KMS-11 (cell line): ENCODE measurements around the gene INSYN2B.

Source experiments
- H2AFZ ChIP-seq: fragments of 200-600 bp; sonication (generic); 2 replicates; pipeline ENCODE4 v1.6.1; 2016; ENCODE audit warnings: antibody characterized with exemption, mixed run types, low read depth
- H3K27ac ChIP-seq: fragments of 200-600 bp; sonication (generic); 2 replicates; pipeline ENCODE4 v1.6.1; 2016; ENCODE audit warnings: mild to moderate bottlenecking, mixed run types
- H3K27me3 ChIP-seq: fragments of 200-600 bp; sonication (generic); 2 replicates; pipeline ENCODE4 v1.6.1; 2017; ENCODE audit warnings: mild to moderate bottlenecking, low read depth, mixed run types, moderate library complexity; ENCODE audit not compliant: insufficient read depth
- H3K36me3 ChIP-seq: fragments of 200-600 bp; sonication (generic); 2 replicates; pipeline ENCODE4 v1.6.1; 2017; ENCODE audit warnings: mild to moderate bottlenecking, mixed run types; ENCODE audit not compliant: insufficient read depth
- H3K4me1 ChIP-seq: fragments of 200-600 bp; sonication (generic); 2 replicates; pipeline ENCODE4 v1.6.1; 2016; ENCODE audit warnings: mild to moderate bottlenecking, low read depth, mixed run types; ENCODE audit not compliant: poor library complexity, severe bottlenecking
- H3K4me2 ChIP-seq: fragments of 200-600 bp; sonication (generic); 2 replicates; pipeline ENCODE4 v1.7.0; 2016; ENCODE audit warnings: mild to moderate bottlenecking, mixed run types
- H3K4me3 ChIP-seq: fragments of 200-600 bp; sonication (generic); IDR thresholded peaks from 2 replicates; pipeline ENCODE4 v1.6.1; 2017; ENCODE audit warnings: low read depth, low read length, mixed read lengths; ENCODE audit not compliant: insufficient read depth
- H3K79me2 ChIP-seq: fragments of 200-600 bp; sonication (generic); 2 replicates; pipeline ENCODE4 v1.6.1; 2016; ENCODE audit warnings: low read depth, mixed run types; ENCODE audit not compliant: insufficient read depth
- H3K9ac ChIP-seq: fragments of 200-600 bp; sonication (generic); 2 replicates; pipeline ENCODE4 v1.6.1; 2016; ENCODE audit warnings: mild to moderate bottlenecking, mixed run types
- H4K20me1 ChIP-seq: fragments of 200-600 bp; sonication (generic); 2 replicates; pipeline ENCODE4 v1.6.1; 2016; ENCODE audit warnings: mild to moderate bottlenecking, mixed run types; ENCODE audit not compliant: insufficient read depth
- CTCF ChIP-seq: fragments of 200-600 bp; sonication (generic); conservative IDR thresholded peaks from 2 replicates; pipeline ENCODE4 v1.6.1; 2017; ENCODE audit warnings: low read depth, mild to moderate bottlenecking, antibody characterized with exemption, low read length, moderate library complexity, mixed read lengths

The INSYN2B gene

GRCh38 chr5:169935762-169936161, 44.5 kb downstream of the INSYN2B start:
- no peak overlapping the region for H3K9ac ChIP-seq
- H3K4me1 ChIP-seq, result no peaks in the 10 kb centered on the region
- no peak overlapping the region for H3K4me3 ChIP-seq
- H3K79me2 ChIP-seq, result no peaks in the 10 kb centered on the region
- no peak overlapping the region for H3K4me2 ChIP-seq
- no peak for TF ChIP-seq CTCF
- no peaks in the 10 kb centered on the region for H3K36me3 ChIP-seq
- no peak overlapping the region for H3K27ac ChIP-seq
- no peaks in the 10 kb centered on the region for H4K20me1 ChIP-seq
- no peaks in the 10 kb centered on the region for H3K27me3 ChIP-seq
- H2AFZ ChIP-seq, result no peak overlapping the region

- no peak overlapping the region for H3K9ac ChIP-seq
- H3K79me2 ChIP-seq, result no peaks in the 10 kb centered on the region
- H4K20me1 ChIP-seq, result no peaks in the 10 kb centered on the region
- no peaks in the 10 kb centered on the region for H3K27me3 ChIP-seq
- H2AFZ ChIP-seq, result no peak overlapping the region
- no peak for TF ChIP-seq CTCF
- no peaks in the 10 kb centered on the region for H3K4me1 ChIP-seq
- no peak overlapping the region for H3K4me3 ChIP-seq
- no peaks in the 10 kb centered on the region for H3K36me3 ChIP-seq
- no peak overlapping the region for H3K4me2 ChIP-seq
- no peak overlapping the region for H3K27ac ChIP-seq
These were observed 45.3 kb downstream of the INSYN2B start for GRCh38 chr5:169934990-169935389.

- no peaks in the 10 kb centered on the region for H3K4me1 ChIP-seq
- H3K4me2 ChIP-seq, result no peak overlapping the region
- no peaks in the 10 kb centered on the region for H3K27me3 ChIP-seq
- no peak overlapping the region for H3K4me3 ChIP-seq
- no peak for TF ChIP-seq CTCF
- no peaks in the 10 kb centered on the region for H4K20me1 ChIP-seq
- no peak overlapping the region for H3K27ac ChIP-seq
- H3K79me2 ChIP-seq, result no peaks in the 10 kb centered on the region
- no peaks in the 10 kb centered on the region for H3K36me3 ChIP-seq
- H3K9ac ChIP-seq, result no peak overlapping the region
- no peak overlapping the region for H2AFZ ChIP-seq
These were observed 46.7 kb downstream of the INSYN2B start for GRCh38 chr5:169933616-169934015.

DNA sequence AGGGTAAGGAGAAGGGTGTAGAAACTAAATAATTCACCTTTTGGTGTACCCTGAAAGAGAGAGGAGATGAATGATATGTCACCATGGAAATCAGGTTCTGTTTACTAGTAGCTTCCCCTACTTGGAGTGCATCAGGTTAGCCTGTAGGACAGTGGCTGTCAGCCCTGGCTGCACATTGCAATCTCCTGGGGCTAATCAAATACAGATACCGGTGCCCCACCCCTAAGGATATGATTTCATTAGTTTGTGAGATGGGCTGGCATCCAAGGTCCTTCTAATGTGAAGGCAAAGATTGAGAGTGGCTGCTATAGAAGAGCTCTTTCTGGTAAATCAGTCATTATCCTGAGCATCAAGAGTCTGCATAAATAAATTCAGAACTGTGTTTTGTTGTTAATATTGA, 47.2 kb downstream of the INSYN2B start:
- H3K27ac ChIP-seq, result no peak overlapping the region
- no peak overlapping the region for H2AFZ ChIP-seq
- TF ChIP-seq CTCF, result no peak
- H3K4me1 ChIP-seq, result no peaks in the 10 kb centered on the region
- no peaks in the 10 kb centered on the region for H4K20me1 ChIP-seq
- no peak overlapping the region for H3K4me2 ChIP-seq
- no peaks in the 10 kb centered on the region for H3K36me3 ChIP-seq
- H3K4me3 ChIP-seq, result no peak overlapping the region
- H3K79me2 ChIP-seq, result no peaks in the 10 kb centered on the region
- no peak overlapping the region for H3K9ac ChIP-seq
- no peaks in the 10 kb centered on the region for H3K27me3 ChIP-seq

GRCh38 chr5:169923988-169924387, 56.3 kb downstream of the INSYN2B start:
- no peaks in the 10 kb centered on the region for H3K36me3 ChIP-seq
- TF ChIP-seq CTCF, result no peak
- H2AFZ ChIP-seq, result no peak overlapping the region
- no peaks in the 10 kb centered on the region for H3K4me1 ChIP-seq
- H3K79me2 ChIP-seq, result no peaks in the 10 kb centered on the region
- H3K27ac ChIP-seq, result no peak overlapping the region
- no peaks in the 10 kb centered on the region for H4K20me1 ChIP-seq
- no peaks in the 10 kb centered on the region for H3K27me3 ChIP-seq
- H3K9ac ChIP-seq, result no peak overlapping the region
- H3K4me2 ChIP-seq, result no peak overlapping the region
- no peak overlapping the region for H3K4me3 ChIP-seq
